ENCODE results near the gene GLIPR1L1.
A peak's percentile ranks its signal among the peaks of the same experiment; 100 is the strongest.

GLIPR1L1 gene

GRCh38 chr12:75354011-75354410 lies 19.5 kb downstream of the GLIPR1L1 start:
- no peak for DNase-seq

GRCh38 chr12:75360920-75361319 lies 26.4 kb downstream of the GLIPR1L1 start:
- DNase-seq: no peak

GRCh38 chr12:75361408-75361807 lies 26.9 kb downstream of the GLIPR1L1 start:
- DNase-seq: no peak

- DNase-seq: no peak
Measured at GRCh38 chr12:75364919-75365318, 30.4 kb downstream of the GLIPR1L1 start.

GRCh38 chr12:75366629-75367028 lies 32.2 kb downstream of the GLIPR1L1 start:
- DNase-seq: no peak

- no peak for DNase-seq
Measured at GRCh38 chr12:75374971-75375370, 40.5 kb downstream of the GLIPR1L1 start.

- no peak for DNase-seq
Measured at GRCh38 chr12:75378354-75378753, 43.9 kb downstream of the GLIPR1L1 start.

- peak in 1 of 2 experiments; percentile 27 for DNase-seq
Measured at GRCh38 chr12:75389061-75389460, 54.6 kb downstream of the GLIPR1L1 start.

- no peak for DNase-seq
Measured at GRCh38 chr12:75389706-75390105, 55.2 kb downstream of the GLIPR1L1 start.

- no peak for DNase-seq
Measured at GRCh38 chr12:75390156-75390898, 55.9 kb downstream of the GLIPR1L1 start.

GRCh38 chr12:75390899-75391538 lies 56.5 kb downstream of the GLIPR1L1 start, which contains the start of gene GLIPR1L2:
TSS of gene GLIPR1L2 (plus strand) at chr12:75391089. CDS start at chr12:75391117, 28 bp downstream.
- peak; percentile 95 to 99 for DNase-seq

GRCh38 chr12:75404231-75404630 lies 69.8 kb downstream of the GLIPR1L1 start:
- no peak for DNase-seq

GRCh38 chr12:75407683-75408082 lies 73.2 kb downstream of the GLIPR1L1 start:
- DNase-seq: no peak

- DNase-seq: no peak
Measured at GRCh38 chr12:75409830-75410229, 75.4 kb downstream of the GLIPR1L1 start.

GRCh38 chr12:75414671-75415070 lies 80.2 kb downstream of the GLIPR1L1 start:
- no peak for DNase-seq

GRCh38 chr12:75419841-75420240 lies 85.4 kb downstream of the GLIPR1L1 start:
- DNase-seq: no peak

Measured in cerebellar nuclear complex (tissue), 1 donor.